Measurements from ENCODE around the gene OR10A3.

The OR10A3 gene

DNA sequence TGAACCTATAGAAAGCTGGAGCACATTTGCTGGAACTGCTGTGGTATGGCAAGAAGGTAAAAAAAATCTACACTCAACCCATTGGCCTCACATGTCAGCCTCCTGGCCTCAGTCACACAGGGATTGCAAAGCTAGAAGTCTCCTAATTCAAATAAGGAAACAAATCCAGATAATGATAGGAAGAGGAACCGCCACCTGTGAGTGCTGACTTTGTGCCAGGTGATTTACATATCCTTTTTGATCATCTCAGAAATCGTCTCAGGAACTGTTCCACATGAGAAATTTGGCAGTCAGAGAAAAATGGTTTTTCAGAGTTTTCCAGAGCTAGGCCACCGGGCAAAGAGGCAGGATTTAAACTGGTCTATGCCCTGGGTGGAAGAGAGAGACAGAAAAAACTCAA is 22.8 kb upstream of the OR10A3 start:
- Histone ChIP-seq H3K27ac (ENCODE audit: low read depth, low read length) (no peak overlapping the region), H3K4ac (ENCODE audit: low read depth, low read length) (no peak overlapping the region), H3K36me3 (ENCODE audit: control insufficient read depth in 1 of 2, insufficient read depth in 2 of 2, low read length in 2 of 2) (no peaks in the 10 kb centered on the region), H3K79me1 (ENCODE audit: low read length) (peaks cover 11% of the 10 kb centered on the region), H4K12ac (ENCODE audit: low read depth, low read length) (no peak overlapping the region), H4K91ac (ENCODE audit: low read depth, low read length) (no peak overlapping the region), H3K4me1 (ENCODE audit: control insufficient read depth in 1 of 2, insufficient read depth in 2 of 2, low read length in 2 of 2) (peaks cover 19 to 25% of the 10 kb centered on the region in 2 experiments), H3K4me2 (ENCODE audit: low read length) (no peak overlapping the region), H3K18ac (ENCODE audit: low read length) (no peak overlapping the region), H4K8ac (ENCODE audit: low read depth, low read length) (no peak overlapping the region), H2BK120ac (ENCODE audit: insufficient read depth, low read length, poor library complexity) (no peak overlapping the region), H3K27me3 (ENCODE audit: insufficient read depth, low read length) (no peaks in the 10 kb centered on the region), H3K9me3 (ENCODE audit: insufficient read depth, low read depth, low read length) (no peaks in the 10 kb centered on the region), H3K9ac (ENCODE audit: low read length) (no peak overlapping the region), H2BK12ac (ENCODE audit: low read length) (no peak overlapping the region), H3K23ac (ENCODE audit: low read length) (no peak overlapping the region), H2BK5ac (ENCODE audit: low read depth, low read length, poor library complexity) (no peak overlapping the region), H3K4me3 (ENCODE audit: low read depth, low read length) (no peak overlapping the region), H2AFZ (ENCODE audit: insufficient read depth, low read length, poor library complexity) (no peak overlapping the region), H3K14ac (ENCODE audit: low read length) (no peak overlapping the region), H3K79me2 (ENCODE audit: control insufficient read depth, insufficient read depth, low read length, poor library complexity) (no peaks in the 10 kb centered on the region), H2AK5ac (ENCODE audit: low read length) (no peak overlapping the region)
- DNase-seq, result no peak
- WGBS (ENCODE audit: extremely low coverage, insufficient coverage, insufficient read length), result no CpG with 5 or more reads among the region's 3 CpGs

DNA sequence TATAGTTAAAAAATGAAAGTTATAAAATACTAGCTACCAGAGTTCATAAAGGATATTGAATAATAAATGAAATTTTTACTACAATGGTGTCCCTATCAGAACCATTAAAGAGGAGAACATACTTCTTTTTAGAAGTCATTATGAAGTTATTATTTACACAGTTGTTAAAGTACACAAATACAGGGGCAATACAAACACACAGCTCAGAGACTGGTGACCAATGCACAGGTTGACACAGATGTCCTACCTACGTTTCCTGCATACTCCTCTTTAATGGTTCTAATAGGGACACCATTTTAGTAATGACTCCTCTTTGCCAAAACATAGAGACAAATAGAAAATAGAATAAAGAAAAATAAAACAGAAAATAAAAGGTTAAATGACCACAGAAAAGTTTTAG is 13.7 kb upstream of the OR10A3 start:
- Histone ChIP-seq H3K9me3 (ENCODE audit: insufficient read depth, low read depth, low read length) (no peaks in the 10 kb centered on the region), H3K9ac (ENCODE audit: low read length) (no peak overlapping the region), H3K79me1 (ENCODE audit: low read length) (no peaks in the 10 kb centered on the region), H3K18ac (ENCODE audit: low read length) (no peak overlapping the region), H2BK12ac (ENCODE audit: low read length) (no peak overlapping the region), H3K79me2 (ENCODE audit: control insufficient read depth, insufficient read depth, low read length, poor library complexity) (no peaks in the 10 kb centered on the region), H3K27me3 (ENCODE audit: insufficient read depth, low read length) (no peaks in the 10 kb centered on the region), H3K4me2 (ENCODE audit: low read length) (no peak overlapping the region), H4K91ac (ENCODE audit: low read depth, low read length) (no peak overlapping the region), H4K12ac (ENCODE audit: low read depth, low read length) (no peak overlapping the region), H3K4me3 (ENCODE audit: low read depth, low read length) (no peak overlapping the region), H3K4me1 (ENCODE audit: control insufficient read depth in 1 of 2, insufficient read depth in 2 of 2, low read length in 2 of 2) (no peaks in the 10 kb centered on the region), H3K36me3 (ENCODE audit: control insufficient read depth in 1 of 2, insufficient read depth in 2 of 2, low read length in 2 of 2) (no peaks in the 10 kb centered on the region), H2BK5ac (ENCODE audit: low read depth, low read length, poor library complexity) (no peak overlapping the region), H4K8ac (ENCODE audit: low read depth, low read length) (no peak overlapping the region), H3K27ac (ENCODE audit: low read depth, low read length) (no peak overlapping the region), H2AFZ (ENCODE audit: insufficient read depth, low read length, poor library complexity) (no peak overlapping the region), H3K4ac (ENCODE audit: low read depth, low read length) (no peak overlapping the region), H2BK120ac (ENCODE audit: insufficient read depth, low read length, poor library complexity) (no peak overlapping the region), H3K14ac (ENCODE audit: low read length) (no peak overlapping the region), H3K23ac (ENCODE audit: low read length) (no peak overlapping the region), H2AK5ac (ENCODE audit: low read length) (no peak overlapping the region)
- DNase-seq, result no peak
- no CpG with 5 or more reads among the region's 1 CpG for WGBS (ENCODE audit: extremely low coverage, insufficient coverage, insufficient read length)

DNA sequence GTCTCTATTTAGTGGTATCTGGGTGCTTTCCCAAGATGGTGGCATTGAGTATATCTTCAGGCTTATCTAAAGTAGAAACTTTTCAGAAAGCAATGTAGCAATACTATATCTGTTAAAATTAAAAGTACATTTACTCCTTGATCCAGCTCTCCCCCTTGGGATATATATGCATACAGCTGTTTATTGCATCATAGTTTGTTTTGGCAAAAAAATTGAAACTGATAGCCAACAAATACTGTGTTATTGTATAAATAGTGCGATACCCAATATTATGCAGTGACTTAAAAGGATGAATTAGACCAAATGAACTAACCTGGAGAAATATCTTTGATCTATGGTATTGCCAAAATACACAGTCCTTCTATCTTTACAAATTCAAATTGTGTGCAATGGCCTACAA is 8.4 kb upstream of the OR10A3 start:
- H3K9me3 ChIP-seq (ENCODE audit: insufficient read depth, low read depth, low read length), result peaks cover 4% of the 10 kb centered on the region
- no peak overlapping the region for H2AK5ac ChIP-seq (ENCODE audit: low read length)
- no peak overlapping the region for H4K91ac ChIP-seq (ENCODE audit: low read depth, low read length)
- H3K27me3 ChIP-seq (ENCODE audit: insufficient read depth, low read length), result no peaks in the 10 kb centered on the region
- H3K23ac ChIP-seq (ENCODE audit: low read length), result no peak overlapping the region
- no peak overlapping the region for H3K14ac ChIP-seq (ENCODE audit: low read length)
- H2BK12ac ChIP-seq (ENCODE audit: low read length), result no peak overlapping the region
- no peak overlapping the region for H2BK5ac ChIP-seq (ENCODE audit: low read depth, low read length, poor library complexity)
- H3K4me3 ChIP-seq (ENCODE audit: low read depth, low read length), result no peak overlapping the region
- H3K18ac ChIP-seq (ENCODE audit: low read length), result no peak overlapping the region
- no peak overlapping the region for H3K27ac ChIP-seq (ENCODE audit: low read depth, low read length)
- no peaks in the 10 kb centered on the region for H3K79me2 ChIP-seq (ENCODE audit: control insufficient read depth, insufficient read depth, low read length, poor library complexity)
- no peak for DNase-seq
- H3K4me1 ChIP-seq (ENCODE audit: control insufficient read depth in 1 of 2, insufficient read depth in 2 of 2, low read length in 2 of 2), result no peaks in the 10 kb centered on the region
- H3K4me2 ChIP-seq (ENCODE audit: low read length), result no peak overlapping the region
- H3K36me3 ChIP-seq (ENCODE audit: control insufficient read depth in 1 of 2, insufficient read depth in 2 of 2, low read length in 2 of 2), result no peaks in the 10 kb centered on the region
- no peak overlapping the region for H3K9ac ChIP-seq (ENCODE audit: low read length)
- no peak overlapping the region for H2BK120ac ChIP-seq (ENCODE audit: insufficient read depth, low read length, poor library complexity)
- no peak overlapping the region for H3K4ac ChIP-seq (ENCODE audit: low read depth, low read length)
- H4K12ac ChIP-seq (ENCODE audit: low read depth, low read length), result no peak overlapping the region
- H2AFZ ChIP-seq (ENCODE audit: insufficient read depth, low read length, poor library complexity), result no peak overlapping the region
- H4K8ac ChIP-seq (ENCODE audit: low read depth, low read length), result no peak overlapping the region
- WGBS (ENCODE audit: extremely low coverage, insufficient coverage, insufficient read length), result no CpG with 5 or more reads among the region's 1 CpG
- no peaks in the 10 kb centered on the region for H3K79me1 ChIP-seq (ENCODE audit: low read length)

DNA sequence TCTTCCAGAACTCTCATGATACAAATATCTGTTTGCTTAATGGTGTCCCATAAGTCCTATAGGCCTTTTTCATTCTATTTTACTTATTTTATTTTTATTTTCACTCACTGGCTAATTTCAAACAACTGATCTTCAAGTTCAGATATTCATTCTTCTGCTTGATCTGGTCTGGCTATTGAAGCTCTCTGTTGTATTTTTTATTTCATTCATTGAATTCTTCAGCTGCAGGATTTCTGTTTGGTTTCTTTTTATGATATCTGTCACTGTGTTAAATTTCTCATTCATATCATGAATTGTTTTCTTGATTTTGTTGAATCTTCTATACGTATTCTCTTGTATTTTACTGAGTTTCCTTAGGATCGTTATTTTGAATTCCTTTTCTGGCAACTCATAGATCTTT is 2.6 kb upstream of the OR10A3 start:
- Histone ChIP-seq H3K4me3 (ENCODE audit: low read depth, low read length) (no peak overlapping the region), H3K4ac (ENCODE audit: low read depth, low read length) (no peak overlapping the region), H3K27ac (ENCODE audit: low read depth, low read length) (no peak overlapping the region), H4K12ac (ENCODE audit: low read depth, low read length) (no peak overlapping the region), H2AK5ac (ENCODE audit: low read length) (no peak overlapping the region), H3K9ac (ENCODE audit: low read length) (no peak overlapping the region), H3K79me2 (ENCODE audit: control insufficient read depth, insufficient read depth, low read length, poor library complexity) (no peaks in the 10 kb centered on the region), H4K8ac (ENCODE audit: low read depth, low read length) (no peak overlapping the region), H3K14ac (ENCODE audit: low read length) (no peak overlapping the region), H2BK120ac (ENCODE audit: insufficient read depth, low read length, poor library complexity) (no peak overlapping the region), H4K91ac (ENCODE audit: low read depth, low read length) (no peak overlapping the region), H3K4me2 (ENCODE audit: low read length) (no peak overlapping the region), H3K9me3 (ENCODE audit: insufficient read depth, low read depth, low read length) (peaks cover 6% of the 10 kb centered on the region), H3K18ac (ENCODE audit: low read length) (no peak overlapping the region), H3K79me1 (ENCODE audit: low read length) (no peaks in the 10 kb centered on the region), H2BK12ac (ENCODE audit: low read length) (no peak overlapping the region), H2BK5ac (ENCODE audit: low read depth, low read length, poor library complexity) (no peak overlapping the region), H3K4me1 (ENCODE audit: control insufficient read depth in 1 of 2, insufficient read depth in 2 of 2, low read length in 2 of 2) (no peaks in the 10 kb centered on the region), H3K27me3 (ENCODE audit: insufficient read depth, low read length) (no peaks in the 10 kb centered on the region), H2AFZ (ENCODE audit: insufficient read depth, low read length, poor library complexity) (no peak overlapping the region), H3K23ac (ENCODE audit: low read length) (no peak overlapping the region), H3K36me3 (ENCODE audit: control insufficient read depth in 1 of 2, insufficient read depth in 2 of 2, low read length in 2 of 2) (no peaks in the 10 kb centered on the region)
- DNase-seq, result no peak
- WGBS (ENCODE audit: extremely low coverage, insufficient coverage, insufficient read length), result no CpG with 5 or more reads among the region's 2 CpGs
